Thyroid gland (tissue), 4 donors: Measurements from ENCODE around the gene FRMPD2. TPM values are rescaled to one million over a fixed set of nuclear protein-coding genes. Genes with fewer than 3 reads are reported as not detected.
"Not testable (repeated sequence)": the region's sequence is repeated elsewhere in the genome, so short reads cannot be mapped to it uniquely, and the experiment has no call there.

ENCODE experiments used
- DNase-seq, 2 donors: peaks; one replicate each; pipeline ENCODE4 v3.0.0-alpha.2; 2019
- H3K27ac ChIP-seq, 3 donors: fragments of 200-600 bp; sonication (generic); 1 replicate in 2 of 3; 2 replicates in 1 of 3; pipeline ENCODE4 v1.5.1; 2016 to 2019; ENCODE audit warnings: mild to moderate bottlenecking in 1 of 3, moderate library complexity in 1 of 3
- H3K27me3 ChIP-seq: fragments of 200-600 bp; sonication (generic); one replicate; pipeline ENCODE4 v1.5.1; 2019
- H3K36me3 ChIP-seq, 2 donors: fragments of 200-600 bp; sonication (generic); one replicate each; pipeline ENCODE4 v1.5.1; 2016 to 2019
- H3K4me1 ChIP-seq, 2 donors: fragments of 200-600 bp; sonication (generic); one replicate each; pipeline ENCODE4 v1.5.1; 2017 to 2019
- H3K4me3 ChIP-seq, 3 donors: fragments of 200-600 bp; sonication (generic); replicated peaks in 1 of 3; 1 replicate in 2 of 3; 2 replicates in 1 of 3; pipeline ENCODE4 v1.5.1; 2016; ENCODE audit warnings: mild to moderate bottlenecking in 1 of 3
- H3K9me3 ChIP-seq: fragments of 200-600 bp; sonication (generic); one replicate; pipeline ENCODE4 v1.5.1; 2017
- POLR2A ChIP-seq, 2 donors: fragments of 450-650 bp; IDR thresholded peaks; one replicate each; pipeline ENCODE4 v1.6.1; 2017; ENCODE audit warnings: antibody characterized with exemption in 2 of 2, mild to moderate bottlenecking in 2 of 2, moderate library complexity in 1 of 2
- WGBS, 2 donors: methylation state at CpG; one replicate each; pipeline ENCODE4 v1.1.5; 2017; 5-methylcytosine and 5-hydroxymethylcytosine counted together
- intact Hi-C: fragments of 100-400 bp; cut with DNase I; formaldehyde crosslinking; loops from one replicate; pipeline ENCODE4 v1.15.1; 2023
- total RNA-seq, 4 donors: library from RNA; depleted of rRNA; stranded (reverse); fragments of >200 nt; gene quantifications; one replicate each; pipeline ENCODE4 v1.2.3, GENCODE V29; 2016
- TF ChIP-seq, protein P1 (sequence below), 6 experiments: fragments of 200-600 bp in 3 of 6; fragments of 450-650 bp in 3 of 6; sonication (generic) in 3 of 6; IDR thresholded peaks; one replicate each; pipeline ENCODE4 v1.5.1; 2016 to 2019; ENCODE audit warnings: antibody characterized with exemption in 6 of 6, mild to moderate bottlenecking in 2 of 6, inconsistent platforms in 1 of 6, moderate library complexity in 1 of 6

Gene FRMPD2
- total RNA-seq, 4 donors from 2014 or later, result 0.50 to 4.4 (median 0.96) TPM

DNA sequence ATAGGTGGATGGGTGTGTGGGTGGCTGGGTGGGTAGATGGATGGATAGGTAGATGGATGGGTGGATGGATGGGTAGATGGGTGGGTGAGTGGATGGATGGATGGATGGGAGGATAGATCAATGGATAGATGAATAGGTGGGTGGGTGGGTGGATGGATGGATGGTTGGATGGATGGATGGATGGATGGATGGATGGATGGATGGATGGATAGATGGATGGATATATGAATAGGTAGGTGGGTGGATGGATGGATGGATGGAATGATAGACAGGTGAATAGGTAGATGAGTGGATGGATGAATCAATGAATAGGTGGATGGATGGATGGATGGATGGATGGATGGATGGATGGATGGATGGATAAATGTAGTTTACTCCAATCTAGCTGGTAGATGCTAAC lies 52.7 kb downstream of the FRMPD2 start:
- DNase-seq, result no peak
- TF ChIP-seq, protein P1, sequence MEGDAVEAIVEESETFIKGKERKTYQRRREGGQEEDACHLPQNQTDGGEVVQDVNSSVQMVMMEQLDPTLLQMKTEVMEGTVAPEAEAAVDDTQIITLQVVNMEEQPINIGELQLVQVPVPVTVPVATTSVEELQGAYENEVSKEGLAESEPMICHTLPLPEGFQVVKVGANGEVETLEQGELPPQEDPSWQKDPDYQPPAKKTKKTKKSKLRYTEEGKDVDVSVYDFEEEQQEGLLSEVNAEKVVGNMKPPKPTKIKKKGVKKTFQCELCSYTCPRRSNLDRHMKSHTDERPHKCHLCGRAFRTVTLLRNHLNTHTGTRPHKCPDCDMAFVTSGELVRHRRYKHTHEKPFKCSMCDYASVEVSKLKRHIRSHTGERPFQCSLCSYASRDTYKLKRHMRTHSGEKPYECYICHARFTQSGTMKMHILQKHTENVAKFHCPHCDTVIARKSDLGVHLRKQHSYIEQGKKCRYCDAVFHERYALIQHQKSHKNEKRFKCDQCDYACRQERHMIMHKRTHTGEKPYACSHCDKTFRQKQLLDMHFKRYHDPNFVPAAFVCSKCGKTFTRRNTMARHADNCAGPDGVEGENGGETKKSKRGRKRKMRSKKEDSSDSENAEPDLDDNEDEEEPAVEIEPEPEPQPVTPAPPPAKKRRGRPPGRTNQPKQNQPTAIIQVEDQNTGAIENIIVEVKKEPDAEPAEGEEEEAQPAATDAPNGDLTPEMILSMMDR (IDR thresholded peaks at IDR 0.05), result no peak
- no peak for TF ChIP-seq POLR2A (IDR thresholded peaks at IDR 0.05)
- Histone ChIP-seq H3K9me3 (no peaks in the 10 kb centered on the region), H3K27ac (no peak overlapping the region), H3K36me3 (no peaks in the 10 kb centered on the region), H3K4me3 (no peak overlapping the region), H3K27me3 (no peaks in the 10 kb centered on the region), H3K4me1 (no peaks in the 10 kb centered on the region)
- intact Hi-C loops, result no loop called here

- WGBS, 2 donors, result 92 to 97% methylated on average over 3 of the region's 3 CpGs
- H3K4me3 ChIP-seq, DNase-seq, H3K36me3 ChIP-seq, H3K27me3 ChIP-seq, H3K9me3 ChIP-seq, H3K4me1 ChIP-seq, intact Hi-C loops, H3K27ac ChIP-seq: not testable (repeated sequence)
Observed at GRCh38 chr10:48221031-48221430, 53.5 kb downstream of the FRMPD2 start.

DNA sequence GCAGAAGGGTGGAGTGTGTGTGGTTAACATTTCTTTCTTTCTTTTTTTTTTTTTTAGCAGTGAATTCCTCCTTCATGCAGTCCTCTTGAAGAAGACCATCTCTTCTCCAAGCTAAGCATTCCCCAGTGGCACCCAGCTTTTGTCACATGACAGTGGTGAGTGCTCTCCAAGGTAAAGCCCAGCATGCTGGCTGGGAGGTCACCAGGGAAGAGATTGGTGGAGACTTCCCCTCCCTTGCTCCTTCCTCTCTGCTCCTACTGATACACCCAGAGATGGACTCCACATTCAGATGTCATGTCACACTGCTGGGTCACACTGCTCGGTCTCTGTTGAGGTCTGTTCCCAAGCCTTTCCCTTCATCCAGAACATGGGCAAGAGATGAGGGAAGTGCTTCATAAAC lies 55.3 kb downstream of the FRMPD2 start:
- no peaks in the 10 kb centered on the region for H3K4me1 ChIP-seq

DNA sequence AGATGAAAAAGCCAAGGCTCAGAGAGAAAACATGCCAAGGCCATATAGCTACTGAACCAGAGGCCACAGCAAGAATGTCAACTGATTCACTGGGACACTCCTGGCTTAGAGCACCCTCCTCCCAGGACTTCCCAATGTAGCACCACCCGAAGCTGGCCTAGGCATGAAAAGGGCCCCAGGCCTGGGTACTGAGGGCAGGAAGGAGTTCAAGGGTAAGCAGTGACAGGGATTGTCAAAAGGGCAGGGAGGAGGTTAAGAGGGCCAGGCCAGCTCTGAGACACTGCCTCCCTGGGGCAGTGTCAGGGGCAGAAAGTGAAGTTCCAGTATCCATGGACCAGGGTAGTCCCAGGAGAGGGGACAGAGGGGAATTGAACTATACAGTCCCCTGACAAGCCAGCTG lies 57.8 kb downstream of the FRMPD2 start:
- WGBS, 2 donors, result 100% methylated on average over 1 of the region's 1 CpG
- no peaks in the 10 kb centered on the region for H3K9me3 ChIP-seq
- no peak for DNase-seq
- H3K27ac ChIP-seq, result no peak overlapping the region
- H3K4me1 ChIP-seq, result no peaks in the 10 kb centered on the region
- no peaks in the 10 kb centered on the region for H3K27me3 ChIP-seq
- no peak overlapping the region for H3K4me3 ChIP-seq
- intact Hi-C loops, result loop anchor here (10.0 kb wide), 1 partner anchor 68 kb away; no protein-coding TSS in a partner anchor
- no peak for TF ChIP-seq POLR2A (IDR thresholded peaks at IDR 0.05)
- TF ChIP-seq, protein P1 (IDR thresholded peaks at IDR 0.05), result no peak
- no peaks in the 10 kb centered on the region for H3K36me3 ChIP-seq

More for the DNA sequence above, 55.3 kb downstream of the FRMPD2 start:
- H3K27ac ChIP-seq, result no peak overlapping the region
- intact Hi-C loops, result loop anchor here (10.0 kb wide), 1 partner anchor 66 kb away; no protein-coding TSS in a partner anchor
- no peaks in the 10 kb centered on the region for H3K27me3 ChIP-seq
- WGBS, 2 donors, result 95 to 100% methylated on average over 1 of the region's 1 CpG
- DNase-seq, result no peak
- H3K9me3 ChIP-seq, result no peaks in the 10 kb centered on the region
- H3K36me3 ChIP-seq, result no peaks in the 10 kb centered on the region
- H3K4me3 ChIP-seq, result no peak overlapping the region
- no peak for TF ChIP-seq POLR2A (IDR thresholded peaks at IDR 0.05)
- TF ChIP-seq, protein P1 (IDR thresholded peaks at IDR 0.05), result no peak

DNA sequence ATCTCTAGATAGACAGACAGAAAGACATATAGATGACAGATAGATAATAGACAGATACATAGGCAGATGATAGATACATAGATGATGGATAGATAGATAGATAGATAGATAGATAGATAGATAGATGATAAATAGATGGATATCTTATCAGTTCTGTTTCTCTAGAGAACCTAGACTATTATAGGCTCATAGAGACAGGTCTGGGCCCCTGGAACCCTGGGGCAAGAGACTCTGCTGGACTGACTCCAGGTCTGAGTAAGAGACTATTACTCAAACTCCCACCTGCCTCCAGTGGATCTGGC lies 58.3 kb downstream of the FRMPD2 start:
- Histone ChIP-seq H3K4me3 (no peak overlapping the region), H3K36me3 (no peaks in the 10 kb centered on the region), H3K4me1 (no peaks in the 10 kb centered on the region), H3K27ac (no peak overlapping the region), H3K9me3 (no peaks in the 10 kb centered on the region), H3K27me3 (no peaks in the 10 kb centered on the region)
- TF ChIP-seq, protein P1 (IDR thresholded peaks at IDR 0.05), result no peak
- no peak for TF ChIP-seq POLR2A (IDR thresholded peaks at IDR 0.05)
- no peak for DNase-seq
- intact Hi-C loops, result loop anchor here (10.0 kb wide), 1 partner anchor 69 kb away; no protein-coding TSS in a partner anchor
